H9 (cell line): ENCODE data around the gene STEAP2. TPM values are rescaled to one million over a fixed set of nuclear protein-coding genes. Genes with fewer than 3 reads are reported as not detected.

Experiments used
- DNase-seq: peaks from one replicate; pipeline ENCODE4 v3.0.0-alpha.2; 2017
- H2AFZ ChIP-seq: one replicate; pipeline ENCODE4 v1.6.1; 2013; ENCODE audit warnings: mild to moderate bottlenecking, low read length, control low read depth, moderate library complexity
- H2AK5ac ChIP-seq: 2 replicates; pipeline ENCODE4 v1.6.1; 2013; ENCODE audit warnings: low read length, control low read depth, mixed read lengths; ENCODE audit not compliant: insufficient read length
- H2BK120ac ChIP-seq: one replicate; pipeline ENCODE4 v1.6.1; 2013; ENCODE audit warnings: low read depth, mild to moderate bottlenecking, low read length, control low read depth, inconsistent platforms; ENCODE audit not compliant: poor library complexity, severe bottlenecking
- H2BK12ac ChIP-seq: 2 replicates; pipeline ENCODE4 v1.6.1; 2013; ENCODE audit warnings: low read length, control low read depth, mixed read lengths, low read depth; ENCODE audit not compliant: insufficient read length
- H2BK15ac ChIP-seq: 2 replicates; pipeline ENCODE4 v1.6.1; 2013; ENCODE audit warnings: low read depth, low read length, control low read depth
- H2BK20ac ChIP-seq: one replicate; pipeline ENCODE4 v1.6.1; 2013; ENCODE audit warnings: low read depth, mild to moderate bottlenecking, low read length, control low read depth, inconsistent platforms; ENCODE audit not compliant: poor library complexity, severe bottlenecking
- H2BK5ac ChIP-seq: 2 replicates; pipeline ENCODE4 v1.6.1; 2013; ENCODE audit warnings: low read length, control low read depth, mixed read lengths; ENCODE audit not compliant: insufficient read length
- H3K14ac ChIP-seq: 2 replicates; pipeline ENCODE4 v1.6.1; 2013; ENCODE audit warnings: low read length, control low read depth; ENCODE audit not compliant: insufficient read depth
- H3K18ac ChIP-seq: 2 replicates; pipeline ENCODE4 v1.6.1; 2013; ENCODE audit warnings: low read depth, mild to moderate bottlenecking, mixed read lengths, low read length, control low read depth; ENCODE audit not compliant: insufficient read length
- H3K23ac ChIP-seq: 2 replicates; pipeline ENCODE4 v1.6.1; 2013; ENCODE audit warnings: low read length, control low read depth, mixed read lengths, low read depth; ENCODE audit not compliant: insufficient read length
- H3K23me2 ChIP-seq: 2 replicates; pipeline ENCODE4 v1.6.1; 2013; ENCODE audit warnings: low read depth, mild to moderate bottlenecking, mixed read lengths, low read length, control low read depth; ENCODE audit not compliant: insufficient read length, poor library complexity, severe bottlenecking
- H3K27ac ChIP-seq: 2 replicates; pipeline ENCODE4 v1.5.1; 2013; ENCODE audit warnings: low read length, control low read depth, mixed read lengths, low read depth; ENCODE audit not compliant: insufficient read length
- H3K27me3 ChIP-seq: 2 replicates; pipeline ENCODE4 v1.6.1; 2013; ENCODE audit warnings: low read length, control low read depth, inconsistent platforms; ENCODE audit not compliant: insufficient read depth
- H3K4ac ChIP-seq: 2 replicates; pipeline ENCODE4 v1.6.1; 2013; ENCODE audit warnings: low read depth, mild to moderate bottlenecking, control low read depth, inconsistent platforms, low read length, moderate library complexity
- H3K4me1 ChIP-seq: 2 replicates; pipeline ENCODE4 v1.6.1; 2013; ENCODE audit warnings: low read length, control low read depth, inconsistent platforms; ENCODE audit not compliant: insufficient read depth
- H3K4me2 ChIP-seq: 2 replicates; pipeline ENCODE4 v1.6.1; 2013; ENCODE audit warnings: low read length, control low read depth, mixed read lengths; ENCODE audit not compliant: insufficient read length, insufficient read depth
- H3K56ac ChIP-seq: 2 replicates; pipeline ENCODE4 v1.6.1; 2013; ENCODE audit warnings: low read depth, mild to moderate bottlenecking, mixed read lengths, low read length, control low read depth; ENCODE audit not compliant: insufficient read length
- H3K79me1 ChIP-seq: 2 replicates; pipeline ENCODE4 v1.6.1; 2013; ENCODE audit warnings: low read depth, mild to moderate bottlenecking, moderate library complexity, low read length, control low read depth, inconsistent platforms; ENCODE audit not compliant: insufficient read depth, poor library complexity, severe bottlenecking
- H3K79me2 ChIP-seq: 2 replicates; pipeline ENCODE4 v1.6.1; 2013; ENCODE audit warnings: low read length, control low read depth, inconsistent platforms; ENCODE audit not compliant: insufficient read depth
- H3K9ac ChIP-seq: 2 replicates; pipeline ENCODE4 v1.6.1; 2013; ENCODE audit warnings: low read length, control low read depth, mixed read lengths; ENCODE audit not compliant: insufficient read length; ENCODE audit errors: extremely low read depth
- H3K9me3 ChIP-seq: one replicate; pipeline ENCODE4 v1.6.1; 2013; ENCODE audit warnings: low read depth, low read length, inconsistent platforms; ENCODE audit not compliant: control insufficient read depth
- H3T11ph ChIP-seq: one replicate; pipeline ENCODE4 v1.6.1; 2013; ENCODE audit warnings: mild to moderate bottlenecking, low read length, control low read depth, inconsistent platforms
- H4K20me1 ChIP-seq: one replicate; pipeline ENCODE4 v1.6.1; 2013; ENCODE audit not compliant: control insufficient read depth, insufficient read length, insufficient read depth
- H4K5ac ChIP-seq: 2 replicates; pipeline ENCODE4 v1.6.1; 2013; ENCODE audit warnings: low read depth, mild to moderate bottlenecking, mixed read lengths, low read length, control low read depth; ENCODE audit not compliant: insufficient read length
- H4K8ac ChIP-seq: replicated peaks from 2 replicates; pipeline ENCODE4 v1.6.1; 2013; ENCODE audit warnings: low read length, control low read depth, mixed read lengths, low read depth; ENCODE audit not compliant: insufficient read length
- H4K91ac ChIP-seq: 2 replicates; pipeline ENCODE4 v1.6.1; 2013; ENCODE audit warnings: low read depth, mild to moderate bottlenecking, moderate library complexity, mixed read lengths, low read length, control low read depth; ENCODE audit not compliant: insufficient read length
- H3K27ac Mint-ChIP-seq, 3 experiments: 2 replicates in 2 of 3; 3 replicates in 1 of 3; pipeline ENCODE4 v1.8.0; 2020 to 2021; ENCODE audit warnings: mixed read lengths in 3 of 3, mild to moderate bottlenecking in 1 of 3, moderate library complexity in 1 of 3
- H3K27me3 Mint-ChIP-seq: 2 replicates; pipeline ENCODE4 v1.8.0; 2021; ENCODE audit warnings: low read depth, mild to moderate bottlenecking, moderate library complexity, mixed read lengths
- H3K36me3 Mint-ChIP-seq, 3 experiments: 2 replicates in 2 of 3; 3 replicates in 1 of 3; pipeline ENCODE4 v1.8.0; 2020 to 2021; ENCODE audit warnings: low read depth in 3 of 3, mixed read lengths in 3 of 3; ENCODE audit not compliant: insufficient read depth in 1 of 3
- H3K4me1 Mint-ChIP-seq, 2 experiments: 2 replicates each; pipeline ENCODE4 v1.8.0; 2020; ENCODE audit warnings: mixed read lengths in 2 of 2
- H3K4me3 Mint-ChIP-seq, 2 experiments: 2 replicates in 1 of 2; 3 replicates in 1 of 2; pipeline ENCODE4 v1.8.0; 2020 to 2021; ENCODE audit warnings: mild to moderate bottlenecking in 2 of 2, mixed read lengths in 2 of 2, moderate library complexity in 1 of 2
- H3K9me3 Mint-ChIP-seq, 2 experiments: 2 replicates in 1 of 2; 3 replicates in 1 of 2; pipeline ENCODE4 v1.8.0; 2020; ENCODE audit warnings: mild to moderate bottlenecking in 2 of 2, mixed read lengths in 2 of 2, moderate library complexity in 1 of 2
- WGBS: extraction: QIAGEN DNeasy Blood & Tissue Kit; methylation state at CpG from one replicate; pipeline ENCODE4 v1.1.7; 2013; ENCODE audit warnings: missing lambda C conversion rate, low lambda C conversion rate, mixed read lengths; ENCODE audit not compliant: insufficient read length; ENCODE audit errors: extremely low coverage; 5-methylcytosine and 5-hydroxymethylcytosine counted together
- total RNA-seq: library from RNA; stranded (reverse); gene quantifications from 2 replicates; pipeline ENCODE4 v1.2.1, GENCODE V29; 2021
- TF ChIP-seq, protein P1 (sequence below): fragments of 200-600 bp; sonication (generic); conservative IDR thresholded peaks from 3 replicates; pipeline ENCODE4 v1.8.0; 2021; ENCODE audit warnings: antibody characterized with exemption, mild to moderate bottlenecking

STEAP2 gene
- total RNA-seq, 1 experiment from 2014 or later = 6.7 TPM

- no peak overlapping the region for H2BK15ac ChIP-seq
- H2AFZ ChIP-seq = no peak overlapping the region
- H3K27me3 ChIP-seq = no peaks in the 10 kb centered on the region
- H4K8ac ChIP-seq = no peak overlapping the region
- no peak overlapping the region for H3K14ac ChIP-seq
- no peak overlapping the region for H3K56ac ChIP-seq
- H3K27ac ChIP-seq = no peak overlapping the region
- no peaks in the 10 kb centered on the region for H4K20me1 ChIP-seq
- H4K5ac ChIP-seq = no peak overlapping the region
- H2BK12ac ChIP-seq = no peak overlapping the region
- no peaks in the 10 kb centered on the region for H3K9me3 ChIP-seq
- H3K23me2 ChIP-seq = no peaks in the 10 kb centered on the region
- no peak overlapping the region for H3K9ac ChIP-seq
- H3K4me1 Mint-ChIP-seq = peaks cover 4 to 12% of the 10 kb centered on the region in 2 experiments; a peak in 2 of 4 replicates
- H2AK5ac ChIP-seq = no peak overlapping the region
- no CpG with 5 or more reads among the region's 2 CpGs for whole genome bisulfite sequencing
- H3K79me1 ChIP-seq = no peaks in the 10 kb centered on the region
- TF ChIP-seq, protein P1, sequence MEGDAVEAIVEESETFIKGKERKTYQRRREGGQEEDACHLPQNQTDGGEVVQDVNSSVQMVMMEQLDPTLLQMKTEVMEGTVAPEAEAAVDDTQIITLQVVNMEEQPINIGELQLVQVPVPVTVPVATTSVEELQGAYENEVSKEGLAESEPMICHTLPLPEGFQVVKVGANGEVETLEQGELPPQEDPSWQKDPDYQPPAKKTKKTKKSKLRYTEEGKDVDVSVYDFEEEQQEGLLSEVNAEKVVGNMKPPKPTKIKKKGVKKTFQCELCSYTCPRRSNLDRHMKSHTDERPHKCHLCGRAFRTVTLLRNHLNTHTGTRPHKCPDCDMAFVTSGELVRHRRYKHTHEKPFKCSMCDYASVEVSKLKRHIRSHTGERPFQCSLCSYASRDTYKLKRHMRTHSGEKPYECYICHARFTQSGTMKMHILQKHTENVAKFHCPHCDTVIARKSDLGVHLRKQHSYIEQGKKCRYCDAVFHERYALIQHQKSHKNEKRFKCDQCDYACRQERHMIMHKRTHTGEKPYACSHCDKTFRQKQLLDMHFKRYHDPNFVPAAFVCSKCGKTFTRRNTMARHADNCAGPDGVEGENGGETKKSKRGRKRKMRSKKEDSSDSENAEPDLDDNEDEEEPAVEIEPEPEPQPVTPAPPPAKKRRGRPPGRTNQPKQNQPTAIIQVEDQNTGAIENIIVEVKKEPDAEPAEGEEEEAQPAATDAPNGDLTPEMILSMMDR = no peak
- H3K79me2 ChIP-seq = no peaks in the 10 kb centered on the region
- H2BK120ac ChIP-seq = no peak overlapping the region
- no peak overlapping the region for H2BK20ac ChIP-seq
- no peak for DNase-seq
- H2BK5ac ChIP-seq = no peak overlapping the region
- no peak overlapping the region for H3K4me3 Mint-ChIP-seq
- H3K27ac Mint-ChIP-seq = no peak overlapping the region
- H4K91ac ChIP-seq = no peak overlapping the region
- H3K27me3 Mint-ChIP-seq = no peaks in the 10 kb centered on the region
- no peak overlapping the region for H3T11ph ChIP-seq
- H3K18ac ChIP-seq = no peak overlapping the region
- no peaks in the 10 kb centered on the region; a peak in 1 of 7 replicates for H3K36me3 Mint-ChIP-seq
- H3K4me2 ChIP-seq = no peak overlapping the region
- no peaks in the 10 kb centered on the region for H3K4me1 ChIP-seq
- no peaks in the 10 kb centered on the region for H3K9me3 Mint-ChIP-seq
- no peak overlapping the region for H3K23ac ChIP-seq
- H3K4ac ChIP-seq = no peak overlapping the region
These were observed 26.5 kb downstream of the STEAP2 start for GRCh38 chr7:90238022-90238421.
